Gastrocnemius medialis (tissue), 4 donors: Measurements from ENCODE around the gene KIF7. TPM values are rescaled to one million over a fixed set of nuclear protein-coding genes. Genes with fewer than 3 reads are reported as not detected.

Experiments used
- ATAC-seq, 2 donors: fragments of 150-250 bp; one replicate each; pipeline ENCODE4 v1.9.1; 2016
- DNase-seq, 2 donors: peaks; one replicate each; pipeline ENCODE4 v3.0.0-alpha.2; 2019
- H3K27ac ChIP-seq, 4 donors: fragments of 200-600 bp; sonication (generic); 1 replicate in 1 of 4; 2 replicates in 3 of 4; pipeline ENCODE4 v1.5.1; 2016 to 2018; ENCODE audit warnings: mild to moderate bottlenecking in 2 of 4, moderate library complexity in 1 of 4
- H3K27me3 ChIP-seq, 3 donors: fragments of 200-600 bp; sonication (generic) in 2 of 3; 1 replicate in 1 of 3; 2 replicates in 2 of 3; pipeline versions ENCODE4 v1.5.1 to v1.6.0; 2016 to 2019; ENCODE audit warnings: mild to moderate bottlenecking in 1 of 3, moderate library complexity in 1 of 3
- H3K36me3 ChIP-seq, 2 donors: fragments of 200-600 bp; sonication (generic) in 1 of 2; one replicate each; pipeline ENCODE4 v1.5.1; 2017 to 2018
- H3K4me1 ChIP-seq, 2 donors: fragments of 200-600 bp; sonication (generic) in 1 of 2; one replicate each; pipeline ENCODE4 v1.5.1; 2016 to 2017; ENCODE audit warnings: mild to moderate bottlenecking in 2 of 2
- H3K4me3 ChIP-seq, 4 donors: fragments of 200-600 bp; sonication (generic) in 3 of 4; 1 replicate in 1 of 4; 2 replicates in 3 of 4; pipeline ENCODE4 v1.5.1; 2016 to 2019; ENCODE audit warnings: mild to moderate bottlenecking in 2 of 4
- H3K9me3 ChIP-seq, 3 donors: fragments of 200-600 bp; sonication (generic) in 2 of 3; 1 replicate in 1 of 3; 2 replicates in 2 of 3; pipeline ENCODE4 v1.5.1; 2016 to 2019
- POLR2A ChIP-seq, 2 donors: fragments of 450-650 bp; IDR thresholded peaks; one replicate each; pipeline ENCODE4 v1.6.1; 2017; ENCODE audit warnings: antibody characterized with exemption in 2 of 2, mild to moderate bottlenecking in 2 of 2, moderate library complexity in 2 of 2
- in situ Hi-C, 4 donors: fragments of 200-750 bp; cut with MboI; loops; one replicate each; pipeline versions ENCODE4 v1.15.0 to v1.8.0; 2017; ENCODE audit warnings: low sequenced_read_pairs in 4 of 4
- intact Hi-C: fragments of 100-400 bp; cut with DNase I; formaldehyde crosslinking; loops from one replicate; pipeline ENCODE4 v1.15.1; 2023; ENCODE audit warnings: low total_unique reads
- total RNA-seq, 4 donors: library from RNA; depleted of rRNA; stranded (reverse); fragments of >200 nt; gene quantifications; one replicate each; pipeline versions ENCODE4 v1.1.0 to v1.2.3, GENCODE V29; 2016
- TF ChIP-seq, protein P1 (sequence below), 5 experiments: fragments of 450-650 bp in 3 of 5; fragments of 200-600 bp in 2 of 5; sonication (generic) in 2 of 5; IDR thresholded peaks in 4 of 5; conservative IDR thresholded peaks in 1 of 5; 1 replicate in 4 of 5; 2 replicates in 1 of 5; pipeline ENCODE4 v1.5.1; 2016 to 2019; ENCODE audit warnings: antibody characterized with exemption in 5 of 5, mild to moderate bottlenecking in 3 of 5, moderate library complexity in 3 of 5

KIF7 gene
- total RNA-seq, 4 donors from 2014 or later, result 0.19 to 0.66 (median 0.61) TPM

DNA sequence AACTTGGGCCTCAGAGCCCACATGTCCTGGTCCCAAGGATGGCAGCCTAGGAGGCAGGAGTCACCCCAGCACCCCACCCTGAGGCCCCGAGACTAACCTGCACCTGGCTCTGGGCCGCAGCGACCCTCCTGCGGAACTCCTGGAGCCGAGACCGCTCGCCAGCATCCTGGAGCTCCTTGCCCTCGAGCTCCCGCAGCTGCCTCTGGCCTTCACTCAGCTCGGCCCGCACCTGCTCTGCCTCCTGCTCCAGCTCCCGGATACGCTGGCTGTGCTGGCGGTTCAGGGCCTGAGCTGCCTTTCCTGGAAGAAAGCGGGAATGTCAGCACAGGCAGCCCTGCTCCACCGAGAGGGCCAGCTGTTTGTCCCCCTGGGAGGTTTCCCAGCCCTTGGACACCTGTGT is 13.2 kb downstream of the KIF7 start:
- Histone ChIP-seq H3K4me1 (no peaks in the 10 kb centered on the region), H3K4me3 (no peak overlapping the region), H3K27me3 (no peaks in the 10 kb centered on the region), H3K27ac (no peak overlapping the region), H3K9me3 (no peaks in the 10 kb centered on the region), H3K36me3 (no peaks in the 10 kb centered on the region)
- ATAC-seq (no peak), DNase-seq (no peak)
- TF ChIP-seq POLR2A (IDR thresholded peaks at IDR 0.05), result no peak
- TF ChIP-seq, protein P1, sequence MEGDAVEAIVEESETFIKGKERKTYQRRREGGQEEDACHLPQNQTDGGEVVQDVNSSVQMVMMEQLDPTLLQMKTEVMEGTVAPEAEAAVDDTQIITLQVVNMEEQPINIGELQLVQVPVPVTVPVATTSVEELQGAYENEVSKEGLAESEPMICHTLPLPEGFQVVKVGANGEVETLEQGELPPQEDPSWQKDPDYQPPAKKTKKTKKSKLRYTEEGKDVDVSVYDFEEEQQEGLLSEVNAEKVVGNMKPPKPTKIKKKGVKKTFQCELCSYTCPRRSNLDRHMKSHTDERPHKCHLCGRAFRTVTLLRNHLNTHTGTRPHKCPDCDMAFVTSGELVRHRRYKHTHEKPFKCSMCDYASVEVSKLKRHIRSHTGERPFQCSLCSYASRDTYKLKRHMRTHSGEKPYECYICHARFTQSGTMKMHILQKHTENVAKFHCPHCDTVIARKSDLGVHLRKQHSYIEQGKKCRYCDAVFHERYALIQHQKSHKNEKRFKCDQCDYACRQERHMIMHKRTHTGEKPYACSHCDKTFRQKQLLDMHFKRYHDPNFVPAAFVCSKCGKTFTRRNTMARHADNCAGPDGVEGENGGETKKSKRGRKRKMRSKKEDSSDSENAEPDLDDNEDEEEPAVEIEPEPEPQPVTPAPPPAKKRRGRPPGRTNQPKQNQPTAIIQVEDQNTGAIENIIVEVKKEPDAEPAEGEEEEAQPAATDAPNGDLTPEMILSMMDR (IDR thresholded peaks at IDR 0.05 in 4 of 5, conservative IDR thresholded peaks at IDR 0.05 in 1 of 5), result no peak
- intact Hi-C loops, result loop anchor here (10.0 kb wide), 1 partner anchor 53 kb away; the partner anchor contains the start of genes PEX11A and WDR93
- in situ Hi-C loops, result no loop called here

DNA sequence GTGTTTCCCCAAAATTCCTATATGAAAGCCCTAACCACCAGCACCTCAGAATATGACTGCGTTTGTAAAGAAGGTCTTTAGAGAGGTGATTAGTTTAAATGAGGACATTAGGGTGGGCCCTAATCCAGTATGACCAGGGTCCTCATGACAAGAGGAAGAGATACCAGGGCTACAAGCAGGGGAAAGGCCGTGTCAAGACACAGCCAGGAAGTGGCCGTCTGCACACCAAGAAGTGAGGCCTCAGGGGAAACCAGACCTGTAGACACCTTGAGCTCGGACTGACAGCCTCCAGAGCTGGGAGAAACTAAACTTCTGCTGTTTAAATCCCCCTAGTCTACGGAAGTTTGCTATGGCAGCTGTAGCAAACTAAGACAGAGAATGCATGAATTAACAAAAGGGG is 14.2 kb downstream of the KIF7 start:
- no peaks in the 10 kb centered on the region for H3K27me3 ChIP-seq
- ATAC-seq (no peak), DNase-seq (no peak)
- H3K4me1 ChIP-seq, result no peaks in the 10 kb centered on the region
- no peak overlapping the region for H3K4me3 ChIP-seq
- in situ Hi-C loops, result no loop called here
- no peak for TF ChIP-seq POLR2A (IDR thresholded peaks at IDR 0.05)
- TF ChIP-seq, protein P1 (IDR thresholded peaks at IDR 0.05 in 4 of 5, conservative IDR thresholded peaks at IDR 0.05 in 1 of 5), result no peak
- no peaks in the 10 kb centered on the region for H3K9me3 ChIP-seq
- intact Hi-C loops, result loop anchor here (10.0 kb wide), 1 partner anchor 54 kb away; the partner anchor contains the start of genes PEX11A and WDR93
- H3K36me3 ChIP-seq, result no peaks in the 10 kb centered on the region
- H3K27ac ChIP-seq, result no peak overlapping the region

DNA sequence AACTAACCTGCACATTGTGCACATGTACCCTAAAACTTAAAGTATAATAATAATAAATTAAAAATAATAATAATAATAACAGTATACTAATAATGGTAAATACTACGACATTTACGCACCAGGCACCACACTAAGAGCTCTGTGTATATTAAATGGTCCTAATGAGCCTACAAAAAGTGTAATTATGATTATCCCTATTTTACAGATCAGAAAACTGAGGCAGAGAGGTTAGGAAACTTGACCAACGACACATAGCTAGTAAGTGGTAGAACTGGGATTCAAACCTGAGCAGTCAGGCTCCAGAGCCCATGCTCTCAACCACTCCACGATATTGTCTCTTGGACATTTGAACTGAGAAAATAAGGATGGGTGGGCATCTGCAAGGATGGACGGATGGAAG is 15.0 kb downstream of the KIF7 start:
- ATAC-seq, result no peak
- intact Hi-C loops (loop anchor here (10.0 kb wide), 1 partner anchor 55 kb away; the partner anchor contains the start of genes PEX11A and WDR93), in situ Hi-C loops (no loop called here)

DNA sequence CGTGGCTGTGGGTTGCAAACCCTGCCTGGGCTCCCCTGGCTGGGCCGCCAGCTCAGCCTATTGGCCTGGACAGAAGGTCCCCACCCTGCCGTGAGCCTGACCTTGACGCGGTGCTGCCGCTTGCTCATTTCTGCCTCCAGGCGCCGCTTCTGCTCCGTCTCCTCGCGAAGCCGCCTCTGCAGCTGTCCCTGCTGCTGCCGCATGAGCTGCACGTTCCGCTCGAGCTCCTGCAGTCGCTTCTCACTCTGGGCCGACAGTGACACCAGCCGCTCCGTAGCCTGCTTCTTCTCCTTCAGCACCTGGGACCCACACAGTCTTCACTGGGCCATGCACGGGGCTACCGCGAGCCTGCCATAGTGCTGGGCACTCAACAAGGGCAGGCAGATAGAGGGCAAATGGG is 21.7 kb downstream of the KIF7 start:
- DNase-seq, result no peak
- Histone ChIP-seq H3K36me3 (no peaks in the 10 kb centered on the region), H3K27me3 (no peaks in the 10 kb centered on the region), H3K4me1 (no peaks in the 10 kb centered on the region), H3K9me3 (no peaks in the 10 kb centered on the region), H3K4me3 (no peak overlapping the region), H3K27ac (no peak overlapping the region)
- in situ Hi-C loops, result no loop called here
- ATAC-seq, result no peak
- intact Hi-C loops, result no loop called here
- no peak for TF ChIP-seq POLR2A (IDR thresholded peaks at IDR 0.05)
- TF ChIP-seq, protein P1 (IDR thresholded peaks at IDR 0.05 in 4 of 5, conservative IDR thresholded peaks at IDR 0.05 in 1 of 5), result no peak

More for the DNA sequence above, 15.0 kb downstream of the KIF7 start:
- H3K27ac ChIP-seq, result no peak overlapping the region
- TF ChIP-seq POLR2A (IDR thresholded peaks at IDR 0.05), result no peak
- TF ChIP-seq, protein P1 (IDR thresholded peaks at IDR 0.05 in 4 of 5, conservative IDR thresholded peaks at IDR 0.05 in 1 of 5), result no peak
- H3K4me1 ChIP-seq, result no peaks in the 10 kb centered on the region
- H3K9me3 ChIP-seq, result no peaks in the 10 kb centered on the region
- H3K4me3 ChIP-seq, result no peak overlapping the region
- no peaks in the 10 kb centered on the region for H3K27me3 ChIP-seq
- no peaks in the 10 kb centered on the region for H3K36me3 ChIP-seq
- DNase-seq, result no peak
